Liver (tissue), 9 donors: ENCODE measurements around the gene ADAMTS3. TPM values are rescaled to one million over a fixed set of nuclear protein-coding genes. Genes with fewer than 3 reads are reported as not detected.

Experiments
- DNase-seq: peaks from one replicate; pipeline ENCODE4 v3.0.0-alpha.2; 2017; ENCODE audit warnings: low spot score
- H3K27ac ChIP-seq, 2 donors: one replicate each; pipeline ENCODE4 v1.7.0; 2013; ENCODE audit warnings: inconsistent platforms in 2 of 2, low read length in 2 of 2, control low read depth in 1 of 2, low read depth in 1 of 2, mild to moderate bottlenecking in 1 of 2
- H3K27me3 ChIP-seq, 4 donors: one replicate each; pipeline versions ENCODE4 v1.6.1 to v1.7.0; 2013; ENCODE audit warnings: low read length in 3 of 4, inconsistent platforms in 1 of 4, mild to moderate bottlenecking in 1 of 4, moderate library complexity in 1 of 4; ENCODE audit not compliant: control insufficient read depth in 4 of 4, insufficient read depth in 4 of 4
- H3K36me3 ChIP-seq, 4 donors: one replicate each; pipeline versions ENCODE4 v1.6.1 to v1.7.0; 2013; ENCODE audit warnings: low read length in 3 of 4, mild to moderate bottlenecking in 3 of 4, low read depth in 1 of 4, moderate library complexity in 1 of 4; ENCODE audit not compliant: control insufficient read depth in 4 of 4, insufficient read depth in 3 of 4
- H3K4me1 ChIP-seq, 4 donors: one replicate each; pipeline versions ENCODE4 v1.6.1 to v1.7.0; 2013; ENCODE audit warnings: low read length in 3 of 4, mild to moderate bottlenecking in 3 of 4, moderate library complexity in 1 of 4; ENCODE audit not compliant: control insufficient read depth in 4 of 4, insufficient read depth in 4 of 4
- H3K4me3 ChIP-seq, 3 donors: one replicate each; pipeline versions ENCODE4 v1.6.1 to v1.7.0; 2013; ENCODE audit warnings: low read length in 3 of 3, control low read depth in 1 of 3, low read depth in 1 of 3, mild to moderate bottlenecking in 1 of 3
- H3K9ac ChIP-seq, 2 donors: one replicate each; pipeline ENCODE4 v1.7.0; 2013; ENCODE audit warnings: low read length in 2 of 2, mild to moderate bottlenecking in 2 of 2, moderate library complexity in 2 of 2, control low read depth in 1 of 2, low read depth in 1 of 2
- H3K9me3 ChIP-seq, 4 donors: one replicate each; pipeline versions ENCODE4 v1.6.1 to v1.7.0; 2013; ENCODE audit warnings: low read length in 3 of 4; ENCODE audit not compliant: control insufficient read depth in 4 of 4
- EGR1 ChIP-seq, 2 donors: IDR thresholded peaks; 2 replicates each; pipeline ENCODE4 v1.6.1; 2016 to 2018; ENCODE audit warnings: antibody characterized with exemption in 2 of 2, low read depth in 2 of 2
- FOXA1 ChIP-seq: IDR thresholded peaks from 2 replicates; pipeline ENCODE4 v1.6.1; 2016; ENCODE audit warnings: antibody characterized with exemption
- FOXA2 ChIP-seq: IDR thresholded peaks from 2 replicates; pipeline ENCODE4 v1.6.1; 2016; ENCODE audit warnings: antibody characterized with exemption
- GABPA ChIP-seq, 2 donors: IDR thresholded peaks in 1 of 2; conservative IDR thresholded peaks in 1 of 2; 2 replicates each; pipeline ENCODE4 v1.6.1; 2016; ENCODE audit warnings: antibody characterized with exemption in 2 of 2, mild to moderate bottlenecking in 1 of 2, moderate library complexity in 1 of 2
- HNF4A ChIP-seq, 2 donors: conservative IDR thresholded peaks; 2 replicates each; pipeline ENCODE4 v1.6.1; 2016; ENCODE audit warnings: antibody characterized with exemption in 2 of 2, mild to moderate bottlenecking in 2 of 2
- NR2F2 ChIP-seq: IDR thresholded peaks from 2 replicates; pipeline ENCODE4 v1.6.1; 2016; ENCODE audit warnings: antibody characterized with exemption
- RAD21 ChIP-seq, 2 donors: IDR thresholded peaks; 2 replicates each; pipeline ENCODE4 v1.6.1; 2016; ENCODE audit warnings: antibody characterized with exemption in 2 of 2, mild to moderate bottlenecking in 2 of 2
- RXRA ChIP-seq, 2 donors: IDR thresholded peaks; 2 replicates each; pipeline ENCODE4 v1.6.1; 2017 to 2018; ENCODE audit warnings: antibody characterized with exemption in 2 of 2, mild to moderate bottlenecking in 1 of 2
- SP1 ChIP-seq: IDR thresholded peaks from 2 replicates; pipeline ENCODE4 v1.6.1; 2018; ENCODE audit warnings: antibody characterized with exemption, mild to moderate bottlenecking
- TAF1 ChIP-seq: conservative IDR thresholded peaks from 2 replicates; pipeline ENCODE4 v1.6.1; 2016; ENCODE audit warnings: antibody characterized with exemption, mild to moderate bottlenecking
- YY1 ChIP-seq: IDR thresholded peaks from 2 replicates; pipeline ENCODE4 v1.6.1; 2016; ENCODE audit warnings: antibody characterized with exemption, mild to moderate bottlenecking
- WGBS: extraction: QIAGEN DNeasy Blood & Tissue Kit; methylation state at CpG from one replicate; pipeline ENCODE4 v1.1.7; 2013; 5-methylcytosine and 5-hydroxymethylcytosine counted together
- polyA plus RNA-seq, 2 donors: library from polyadenylated mRNA; stranded (reverse) in 1 of 2; unstranded in 1 of 2; fragments of 200-250 nt in 1 of 2; fragments of >200 nt in 1 of 2; fragmentation: Nextera tagmentation in 1 of 2; extraction: Ambion mirVana in 1 of 2; gene quantifications; one replicate each; pipeline versions ENCODE4 v1.2.1 to v1.2.3, GENCODE V29; 2013 to 2015
- total RNA-seq, 2 donors: library from RNA; depleted of rRNA; stranded (reverse); fragments of >200 nt; gene quantifications; one replicate each; pipeline ENCODE4 v1.2.3, GENCODE V29; 2014
- TF ChIP-seq, protein P1 (sequence below): fragments of 150-350 bp; IDR thresholded peaks from 2 replicates; pipeline ENCODE4 v1.5.1; 2017; ENCODE audit warnings: improper control_type of control experiment, low read depth, low read length; ENCODE audit not compliant: missing input control
- TF ChIP-seq, protein P2 (sequence below): IDR thresholded peaks from 2 replicates; pipeline ENCODE4 v1.6.1; 2016; ENCODE audit warnings: antibody characterized with exemption, mild to moderate bottlenecking
- TF ChIP-seq, protein P3 (sequence below): IDR thresholded peaks from 2 replicates; pipeline ENCODE4 v1.6.1; 2016; ENCODE audit warnings: antibody characterized with exemption
- TF ChIP-seq, protein P4 (sequence below): IDR thresholded peaks from 2 replicates; pipeline ENCODE4 v1.6.1; 2016; ENCODE audit warnings: antibody characterized with exemption
- donor health status: healthy.
- donor health status: healthy.
- donor health status: healthy.
- donor health status: healthy.
- donor health status: healthy.

Gene ADAMTS3
- total and polyA plus RNA-seq, 4 donors = 0.12 to 1.9 (median 0.25) TPM; not detected in 1

DNA sequence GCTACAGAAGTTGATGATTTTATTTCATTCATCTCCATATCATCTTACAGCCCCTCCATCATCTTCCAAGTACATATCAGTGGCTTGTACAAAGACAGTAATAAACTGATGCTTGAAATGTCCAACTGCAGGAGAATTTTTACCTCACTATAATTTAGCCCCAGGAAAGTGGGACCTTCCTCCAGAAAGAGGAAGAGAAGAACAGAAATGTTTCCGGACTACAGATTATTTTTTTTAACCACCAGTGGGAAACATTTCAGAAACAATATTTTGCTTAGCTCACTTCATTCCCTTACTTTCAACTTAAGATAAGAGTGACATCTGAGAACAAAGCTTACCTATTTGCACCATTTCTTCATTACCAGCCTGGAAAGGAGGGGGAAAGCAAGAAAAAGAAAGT, 2.0 kb downstream of the ADAMTS3 start:
- H3K27ac ChIP-seq = no peak overlapping the region

DNA sequence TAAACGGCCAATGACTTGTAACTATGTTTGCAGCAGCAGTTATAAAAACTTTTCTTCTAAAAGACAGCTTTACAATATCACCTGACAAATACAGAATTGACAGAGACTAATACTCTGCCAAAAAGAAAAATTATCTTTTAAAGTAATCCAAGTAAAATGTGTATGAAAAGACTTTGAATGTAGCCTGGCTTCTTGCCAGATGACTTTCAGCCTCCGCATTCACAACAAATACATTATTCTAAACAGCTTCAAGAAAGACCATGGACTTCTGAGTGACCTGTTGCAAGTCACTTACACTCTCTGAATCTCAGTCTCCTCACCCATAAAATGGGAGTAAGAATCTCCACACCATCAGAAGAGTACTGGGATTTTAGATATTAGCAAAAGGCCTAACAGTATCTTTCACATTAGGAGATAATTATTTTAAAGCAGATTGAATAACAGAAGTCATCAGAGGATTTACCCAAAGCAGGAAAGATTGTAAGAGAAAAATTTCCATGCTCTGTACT, 2.5 kb downstream of the ADAMTS3 start:
- Histone ChIP-seq H3K9ac (no peak overlapping the region), H3K27ac (no peak overlapping the region), H3K4me1 (peaks cover 7 to 13% (median 9%) of the 10 kb centered on the region in 4 donors), H3K4me3 (no peak overlapping the region), H3K36me3 (no peaks in the 10 kb centered on the region), H3K27me3 (no peaks in the 10 kb centered on the region), H3K9me3 (no peaks in the 10 kb centered on the region)
- no peak for DNase-seq
- WGBS = 80% methylated on average over 2 of the region's 2 CpGs
- TF ChIP-seq, protein P1, sequence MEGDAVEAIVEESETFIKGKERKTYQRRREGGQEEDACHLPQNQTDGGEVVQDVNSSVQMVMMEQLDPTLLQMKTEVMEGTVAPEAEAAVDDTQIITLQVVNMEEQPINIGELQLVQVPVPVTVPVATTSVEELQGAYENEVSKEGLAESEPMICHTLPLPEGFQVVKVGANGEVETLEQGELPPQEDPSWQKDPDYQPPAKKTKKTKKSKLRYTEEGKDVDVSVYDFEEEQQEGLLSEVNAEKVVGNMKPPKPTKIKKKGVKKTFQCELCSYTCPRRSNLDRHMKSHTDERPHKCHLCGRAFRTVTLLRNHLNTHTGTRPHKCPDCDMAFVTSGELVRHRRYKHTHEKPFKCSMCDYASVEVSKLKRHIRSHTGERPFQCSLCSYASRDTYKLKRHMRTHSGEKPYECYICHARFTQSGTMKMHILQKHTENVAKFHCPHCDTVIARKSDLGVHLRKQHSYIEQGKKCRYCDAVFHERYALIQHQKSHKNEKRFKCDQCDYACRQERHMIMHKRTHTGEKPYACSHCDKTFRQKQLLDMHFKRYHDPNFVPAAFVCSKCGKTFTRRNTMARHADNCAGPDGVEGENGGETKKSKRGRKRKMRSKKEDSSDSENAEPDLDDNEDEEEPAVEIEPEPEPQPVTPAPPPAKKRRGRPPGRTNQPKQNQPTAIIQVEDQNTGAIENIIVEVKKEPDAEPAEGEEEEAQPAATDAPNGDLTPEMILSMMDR = no peak
- TF ChIP-seq RXRA (IDR thresholded peaks at IDR 0.05) = no peak
- no peak for TF ChIP-seq HNF4A (conservative IDR thresholded peaks at IDR 0.05)
- no peak for TF ChIP-seq GABPA (IDR thresholded peaks at IDR 0.05 in 1 of 2, conservative IDR thresholded peaks at IDR 0.05 in 1 of 2)
- no peak for TF ChIP-seq YY1
- TF ChIP-seq SP1 = no peak
- TF ChIP-seq RAD21 (IDR thresholded peaks at IDR 0.05) = no peak
- TF ChIP-seq, protein P2, sequence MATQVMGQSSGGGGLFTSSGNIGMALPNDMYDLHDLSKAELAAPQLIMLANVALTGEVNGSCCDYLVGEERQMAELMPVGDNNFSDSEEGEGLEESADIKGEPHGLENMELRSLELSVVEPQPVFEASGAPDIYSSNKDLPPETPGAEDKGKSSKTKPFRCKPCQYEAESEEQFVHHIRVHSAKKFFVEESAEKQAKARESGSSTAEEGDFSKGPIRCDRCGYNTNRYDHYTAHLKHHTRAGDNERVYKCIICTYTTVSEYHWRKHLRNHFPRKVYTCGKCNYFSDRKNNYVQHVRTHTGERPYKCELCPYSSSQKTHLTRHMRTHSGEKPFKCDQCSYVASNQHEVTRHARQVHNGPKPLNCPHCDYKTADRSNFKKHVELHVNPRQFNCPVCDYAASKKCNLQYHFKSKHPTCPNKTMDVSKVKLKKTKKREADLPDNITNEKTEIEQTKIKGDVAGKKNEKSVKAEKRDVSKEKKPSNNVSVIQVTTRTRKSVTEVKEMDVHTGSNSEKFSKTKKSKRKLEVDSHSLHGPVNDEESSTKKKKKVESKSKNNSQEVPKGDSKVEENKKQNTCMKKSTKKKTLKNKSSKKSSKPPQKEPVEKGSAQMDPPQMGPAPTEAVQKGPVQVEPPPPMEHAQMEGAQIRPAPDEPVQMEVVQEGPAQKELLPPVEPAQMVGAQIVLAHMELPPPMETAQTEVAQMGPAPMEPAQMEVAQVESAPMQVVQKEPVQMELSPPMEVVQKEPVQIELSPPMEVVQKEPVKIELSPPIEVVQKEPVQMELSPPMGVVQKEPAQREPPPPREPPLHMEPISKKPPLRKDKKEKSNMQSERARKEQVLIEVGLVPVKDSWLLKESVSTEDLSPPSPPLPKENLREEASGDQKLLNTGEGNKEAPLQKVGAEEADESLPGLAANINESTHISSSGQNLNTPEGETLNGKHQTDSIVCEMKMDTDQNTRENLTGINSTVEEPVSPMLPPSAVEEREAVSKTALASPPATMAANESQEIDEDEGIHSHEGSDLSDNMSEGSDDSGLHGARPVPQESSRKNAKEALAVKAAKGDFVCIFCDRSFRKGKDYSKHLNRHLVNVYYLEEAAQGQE = no peak
- TF ChIP-seq, protein P3, sequence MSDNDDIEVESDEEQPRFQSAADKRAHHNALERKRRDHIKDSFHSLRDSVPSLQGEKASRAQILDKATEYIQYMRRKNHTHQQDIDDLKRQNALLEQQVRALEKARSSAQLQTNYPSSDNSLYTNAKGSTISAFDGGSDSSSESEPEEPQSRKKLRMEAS = no peak
- TF ChIP-seq TAF1 = no peak
- TF ChIP-seq NR2F2 = no peak
- no peak for TF ChIP-seq FOXA2

More for the DNA sequence above, 2.0 kb downstream of the ADAMTS3 start:
- no peak for DNase-seq
- Histone ChIP-seq H3K4me1 (peaks cover 7 to 13% (median 9%) of the 10 kb centered on the region in 4 donors), H3K27me3 (no peaks in the 10 kb centered on the region), H3K36me3 (no peaks in the 10 kb centered on the region), H3K4me3 (no peak overlapping the region), H3K9ac (no peak overlapping the region), H3K9me3 (no peaks in the 10 kb centered on the region)
- 62% methylated on average over 1 of the region's 1 CpG for WGBS
- TF ChIP-seq HNF4A (conservative IDR thresholded peaks at IDR 0.05) = no peak
- TF ChIP-seq, protein P3 = no peak
- TF ChIP-seq, protein P4, sequence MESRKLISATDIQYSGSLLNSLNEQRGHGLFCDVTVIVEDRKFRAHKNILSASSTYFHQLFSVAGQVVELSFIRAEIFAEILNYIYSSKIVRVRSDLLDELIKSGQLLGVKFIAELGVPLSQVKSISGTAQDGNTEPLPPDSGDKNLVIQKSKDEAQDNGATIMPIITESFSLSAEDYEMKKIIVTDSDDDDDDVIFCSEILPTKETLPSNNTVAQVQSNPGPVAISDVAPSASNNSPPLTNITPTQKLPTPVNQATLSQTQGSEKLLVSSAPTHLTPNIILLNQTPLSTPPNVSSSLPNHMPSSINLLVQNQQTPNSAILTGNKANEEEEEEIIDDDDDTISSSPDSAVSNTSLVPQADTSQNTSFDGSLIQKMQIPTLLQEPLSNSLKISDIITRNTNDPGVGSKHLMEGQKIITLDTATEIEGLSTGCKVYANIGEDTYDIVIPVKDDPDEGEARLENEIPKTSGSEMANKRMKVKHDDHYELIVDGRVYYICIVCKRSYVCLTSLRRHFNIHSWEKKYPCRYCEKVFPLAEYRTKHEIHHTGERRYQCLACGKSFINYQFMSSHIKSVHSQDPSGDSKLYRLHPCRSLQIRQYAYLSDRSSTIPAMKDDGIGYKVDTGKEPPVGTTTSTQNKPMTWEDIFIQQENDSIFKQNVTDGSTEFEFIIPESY = no peak
- no peak for TF ChIP-seq RAD21 (IDR thresholded peaks at IDR 0.05)
- TF ChIP-seq, protein P2 = no peak
- TF ChIP-seq NR2F2 = no peak
- no peak for TF ChIP-seq FOXA1
- TF ChIP-seq TAF1 = no peak
- TF ChIP-seq GABPA (IDR thresholded peaks at IDR 0.05 in 1 of 2, conservative IDR thresholded peaks at IDR 0.05 in 1 of 2) = no peak
- no peak for TF ChIP-seq EGR1 (IDR thresholded peaks at IDR 0.05; ENCODE audit: low read depth in 2 of 2)
- TF ChIP-seq YY1 = no peak
- TF ChIP-seq FOXA2 = no peak
